GM19372 (cell line): ENCODE results near the gene KREMEN1.
"Not testable (repeated sequence)": the region's sequence is repeated elsewhere in the genome, so short reads cannot be mapped to it uniquely, and the experiment has no call there.

Experiments used
- ATAC-seq: cut with Tn5 transposase; IDR thresholded peaks from one replicate; pipeline ENCODE4 v1.9.1; 2021; ENCODE audit warnings: mild to moderate bottlenecking, low read depth, moderate library complexity; ENCODE audit not compliant: unreplicated experiment

The KREMEN1 gene

GRCh38 chr22:29074276-29074772 is 1.5 kb downstream of the KREMEN1 start:
- no peak for ATAC-seq

- no peak for ATAC-seq
Measured at GRCh38 chr22:29078036-29078868, 5.4 kb downstream of the KREMEN1 start.

GRCh38 chr22:29078869-29079207 is 6.0 kb downstream of the KREMEN1 start:
- ATAC-seq = no peak

GRCh38 chr22:29079218-29079901 is 6.5 kb downstream of the KREMEN1 start:
- no peak for ATAC-seq

GRCh38 chr22:29080106-29080975 is 7.5 kb downstream of the KREMEN1 start:
- no peak for ATAC-seq

- ATAC-seq = no peak
Measured at GRCh38 chr22:29081517-29082236, 8.8 kb downstream of the KREMEN1 start.

- no peak for ATAC-seq
Measured at GRCh38 chr22:29082826-29083545, 10.2 kb downstream of the KREMEN1 start.

- not testable (repeated sequence) for ATAC-seq
Measured at GRCh38 chr22:29083576-29083932, 10.7 kb downstream of the KREMEN1 start.

- ATAC-seq = no peak
Measured at GRCh38 chr22:29083933-29084591, 11.2 kb downstream of the KREMEN1 start.

- no peak for ATAC-seq
Measured at GRCh38 chr22:29087012-29087411, 14.2 kb downstream of the KREMEN1 start.

- no peak for ATAC-seq
Measured at GRCh38 chr22:29088809-29089208, 16.0 kb downstream of the KREMEN1 start.

- no peak for ATAC-seq
Measured at GRCh38 chr22:29089507-29089906, 16.7 kb downstream of the KREMEN1 start.

- no peak for ATAC-seq
Measured at GRCh38 chr22:29090039-29090438, 17.2 kb downstream of the KREMEN1 start.

- ATAC-seq = no peak
Measured at GRCh38 chr22:29092243-29092642, 19.4 kb downstream of the KREMEN1 start.

GRCh38 chr22:29093030-29093429 is 20.2 kb downstream of the KREMEN1 start:
- no peak for ATAC-seq

- no peak for ATAC-seq
Measured at GRCh38 chr22:29093501-29094300, 20.9 kb downstream of the KREMEN1 start.

- no peak for ATAC-seq
Measured at GRCh38 chr22:29095459-29095858, 22.6 kb downstream of the KREMEN1 start.
